Renal pelvis (tissue), 4 donors: ENCODE measurements around the gene UBR3. TPM values are rescaled to one million over a fixed set of nuclear protein-coding genes. Genes with fewer than 3 reads are reported as not detected.
"Not testable (repeated sequence)": the region's sequence is repeated elsewhere in the genome, so short reads cannot be mapped to it uniquely, and the experiment has no call there.

Source experiments
- DNase-seq: peaks from one replicate; pipeline ENCODE4 v3.0.0-alpha.2; 2013
- polyA plus RNA-seq, 3 donors: library from polyadenylated mRNA; unstranded; fragments of 120-200 nt; gene quantifications; one replicate each; pipeline ENCODE4 v1.2.1, GENCODE V29; 2013; ENCODE audit not compliant: insufficient read length in 3 of 3

The UBR3 gene
- polyA plus RNA-seq, 3 donors = 30.8 to 41.6 (median 35.3) TPM

DNA sequence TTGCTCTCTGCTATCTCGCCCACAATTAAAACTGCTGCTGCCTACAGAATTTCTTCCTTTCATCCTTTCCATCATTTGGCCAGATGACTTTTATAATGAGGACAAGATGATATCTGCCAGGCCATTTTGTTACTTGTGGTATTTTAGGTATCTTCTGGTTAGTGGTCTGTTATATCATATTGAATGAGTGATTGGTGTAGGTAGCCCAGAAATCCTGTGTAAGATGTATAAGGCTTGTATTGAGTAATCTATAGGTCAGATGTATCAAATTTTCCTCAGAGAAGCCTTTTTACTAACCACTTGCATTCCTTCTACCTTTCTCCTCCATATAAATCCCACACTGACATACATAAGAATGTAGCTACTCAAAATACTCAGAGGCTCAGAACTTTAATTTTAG is 118.3 kb downstream of the UBR3 start:
- no peak for DNase-seq

DNA sequence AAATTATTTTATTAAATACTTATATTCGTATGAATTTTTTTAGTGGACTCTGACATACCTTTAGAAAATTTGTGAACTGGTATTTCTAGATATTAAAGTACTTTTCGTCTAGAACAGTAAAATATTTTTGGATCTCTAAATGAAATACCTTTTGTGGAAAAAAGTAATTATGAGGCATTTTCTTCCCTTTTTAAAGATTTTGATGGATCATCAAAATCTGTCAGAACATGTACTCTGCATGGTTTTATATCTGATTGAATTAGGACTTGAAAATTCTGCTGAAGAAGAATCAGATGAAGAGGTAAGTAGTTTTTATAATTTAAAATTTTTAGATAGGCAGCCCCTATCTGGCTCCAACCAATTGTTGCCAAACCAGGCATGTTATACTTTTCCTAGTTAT is 118.8 kb downstream of the UBR3 start:
- no peak for DNase-seq

DNA sequence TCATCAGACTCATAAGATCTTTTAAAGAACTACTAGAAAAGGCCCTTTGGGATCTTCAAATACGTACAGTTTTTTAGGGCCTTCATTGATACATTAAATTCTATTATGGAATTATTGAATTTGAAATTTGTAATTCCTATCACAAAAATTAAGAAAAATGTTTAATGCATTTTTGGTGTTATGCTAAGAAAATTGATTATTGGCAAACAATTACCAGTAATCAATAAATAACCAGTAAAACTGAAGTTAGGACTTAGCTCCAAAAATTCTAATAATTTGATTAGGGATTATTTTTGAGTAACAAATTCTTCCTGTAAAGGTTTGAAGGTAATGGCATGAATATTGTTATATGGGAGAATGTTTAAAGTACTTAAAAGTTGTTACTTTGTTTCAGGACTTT is 119.3 kb downstream of the UBR3 start:
- DNase-seq = no peak

DNA sequence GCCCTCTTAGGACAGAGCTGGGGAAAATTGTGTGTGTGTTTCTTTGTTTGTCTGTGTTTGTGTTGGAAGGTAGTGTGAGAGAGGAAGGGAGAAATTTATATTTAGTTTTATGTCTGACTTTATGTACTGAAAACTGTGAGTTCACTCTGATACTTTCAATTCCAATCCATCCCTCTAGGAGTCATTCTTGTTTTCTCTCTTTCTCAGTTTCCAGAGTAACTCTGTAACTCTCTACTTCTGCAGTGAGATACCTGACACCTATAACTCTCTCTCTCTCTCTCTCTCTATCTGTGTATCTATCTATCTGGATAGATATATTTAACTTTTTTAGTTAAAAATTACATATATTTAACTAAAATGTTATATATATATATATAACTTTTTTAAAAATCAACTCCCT is 128.7 kb downstream of the UBR3 start:
- DNase-seq = no peak

DNA sequence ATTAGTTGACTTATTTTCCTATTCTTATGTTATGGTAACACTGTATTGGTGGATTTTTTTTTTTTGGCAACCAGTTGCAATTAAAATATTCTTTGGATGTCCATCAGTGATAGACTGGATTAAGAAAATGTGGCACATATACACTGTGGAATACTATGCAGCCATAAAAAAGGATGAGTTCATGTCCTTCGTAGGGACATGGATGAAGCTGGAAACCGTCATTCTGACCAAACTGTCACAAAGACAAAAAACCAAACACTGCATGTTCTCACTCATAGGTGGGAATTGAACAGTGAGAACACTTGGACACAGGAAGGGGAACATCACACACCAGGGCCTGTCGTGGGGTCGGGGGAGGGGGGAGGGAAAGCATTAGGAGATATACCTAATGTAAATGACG is 130.0 kb downstream of the UBR3 start:
- not testable (repeated sequence) for DNase-seq

DNA sequence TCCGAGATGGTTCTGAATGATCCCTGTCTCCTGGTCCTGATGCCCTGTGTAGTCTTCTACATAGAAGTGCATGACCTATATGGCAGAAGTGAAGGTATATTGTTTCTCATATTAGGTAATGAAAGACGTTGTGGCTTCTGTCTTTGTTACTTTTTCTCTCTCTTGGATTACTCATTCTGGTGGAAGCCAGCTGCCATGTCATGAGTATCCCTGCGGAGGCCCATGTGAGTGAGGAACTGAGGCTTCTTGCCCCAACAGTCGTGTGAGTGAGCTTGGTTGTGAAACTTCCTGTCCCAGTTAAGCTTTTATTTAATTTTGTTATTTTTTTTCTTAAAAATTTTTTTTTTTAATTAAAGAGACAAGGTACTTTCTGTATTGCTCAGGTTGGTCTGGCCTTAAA is 134.7 kb downstream of the UBR3 start:
- DNase-seq = no peak

DNA sequence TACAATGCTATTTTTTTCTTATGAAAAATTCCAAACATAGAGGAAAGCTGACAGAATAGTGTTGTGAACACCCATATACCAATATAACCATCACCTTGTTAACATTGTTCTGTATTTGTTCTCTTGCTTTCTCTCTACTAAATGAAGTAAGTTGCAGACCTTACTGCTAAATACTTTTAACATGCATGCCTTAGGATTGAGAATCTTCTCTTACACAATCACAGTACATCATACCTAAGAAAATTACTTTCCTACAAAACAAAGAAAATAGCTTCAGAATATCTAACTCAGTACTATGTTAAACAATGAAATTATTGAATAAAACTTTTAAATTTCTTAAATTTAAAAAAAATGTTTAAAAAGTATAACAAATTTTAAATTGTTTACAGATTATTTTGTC is 136.5 kb downstream of the UBR3 start:
- DNase-seq = no peak

DNA sequence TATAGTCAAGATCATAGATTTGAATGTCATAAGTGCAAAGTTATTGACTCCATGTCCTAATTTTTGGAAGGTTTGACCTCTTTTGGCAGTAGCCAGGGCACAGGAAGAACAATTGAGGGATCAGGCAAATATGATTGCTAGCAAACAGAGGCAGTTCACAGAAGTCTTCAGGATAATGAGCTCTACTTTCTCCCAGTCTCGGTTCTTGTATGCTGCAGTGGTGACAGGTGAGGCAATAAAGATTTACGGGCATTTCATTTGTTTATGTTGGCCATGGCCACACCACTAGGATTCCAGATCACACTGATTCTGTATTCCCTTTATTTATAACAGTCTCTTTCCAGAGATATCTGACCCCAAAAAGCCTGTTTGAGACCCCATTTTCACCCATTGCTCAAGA is 137.5 kb downstream of the UBR3 start:
- DNase-seq = peak; percentile 2

DNA sequence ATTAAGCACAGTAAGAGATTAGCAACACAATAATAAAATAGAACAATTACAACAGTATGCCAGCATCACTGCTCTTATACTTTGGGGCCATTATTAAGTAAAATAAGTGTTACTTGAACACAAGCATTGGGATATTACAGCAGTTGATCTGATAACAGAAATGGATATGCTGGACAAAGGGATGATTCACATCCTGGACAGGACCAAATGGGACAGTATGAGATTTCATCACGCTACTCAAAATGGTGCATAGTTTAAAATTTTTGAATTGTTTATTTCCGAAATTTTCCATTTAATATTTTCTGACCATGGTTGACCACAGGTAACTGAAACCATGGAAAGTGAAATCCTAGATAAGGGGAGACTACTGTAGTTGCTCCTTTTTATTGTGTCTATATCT is 138.2 kb downstream of the UBR3 start:
- no peak for DNase-seq

DNA sequence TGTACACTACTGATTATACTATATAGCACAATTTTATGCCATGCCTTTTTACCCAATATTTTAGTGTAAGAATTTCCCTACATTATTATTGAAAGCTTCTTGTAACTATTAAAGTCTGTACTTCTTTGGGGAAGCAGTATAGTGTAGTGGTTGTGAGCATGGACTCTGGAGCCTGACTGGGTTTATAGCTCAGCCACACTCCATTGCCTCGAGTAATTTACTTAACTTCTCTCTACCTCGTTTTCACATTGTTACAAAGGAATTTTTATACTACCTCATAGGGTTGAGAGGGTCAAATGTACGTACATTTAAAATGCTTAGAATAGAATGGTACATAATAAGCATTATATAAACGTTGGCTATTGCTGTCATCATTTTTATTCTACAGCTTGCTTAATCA is 139.2 kb downstream of the UBR3 start:
- peak; percentile 41 for DNase-seq

DNA sequence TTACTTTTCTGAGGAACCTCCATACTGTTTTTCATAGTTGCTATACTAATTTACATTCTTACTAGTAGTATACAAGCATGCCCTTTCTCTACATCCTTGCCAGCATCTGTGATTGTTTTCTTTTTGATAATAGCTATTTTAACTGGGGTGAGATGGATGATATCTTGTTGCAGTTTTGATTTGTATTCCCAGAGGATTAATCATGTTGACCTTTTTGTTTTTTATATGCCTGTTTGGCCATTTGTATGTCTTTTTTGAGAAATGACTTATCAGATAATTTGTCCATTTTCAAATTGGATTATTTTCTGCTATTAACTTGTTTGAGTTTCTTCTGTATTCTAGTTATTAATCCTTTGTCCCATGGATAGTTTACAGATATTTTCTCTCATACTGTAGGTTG is 141.5 kb downstream of the UBR3 start:
- DNase-seq = no peak

DNA sequence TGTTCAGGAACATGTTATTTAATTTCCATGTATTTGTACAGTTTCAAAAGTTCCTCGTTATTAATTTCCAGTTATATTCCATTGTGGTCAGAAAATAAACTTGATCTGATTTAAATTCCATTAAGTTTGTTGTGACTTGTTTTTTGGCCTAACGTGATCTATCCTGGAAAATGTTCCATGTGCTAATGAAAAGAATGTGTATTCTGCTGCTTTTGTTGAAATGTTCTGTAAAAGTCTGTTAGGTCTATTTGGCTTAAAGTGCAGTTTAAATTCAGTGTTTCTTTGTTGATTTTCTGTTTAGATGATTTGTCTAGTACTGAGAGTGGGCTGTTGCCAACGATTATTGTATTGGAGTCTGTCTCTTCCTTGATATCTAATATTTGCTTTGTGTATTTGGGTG is 148.0 kb downstream of the UBR3 start:
- DNase-seq = no peak

DNA sequence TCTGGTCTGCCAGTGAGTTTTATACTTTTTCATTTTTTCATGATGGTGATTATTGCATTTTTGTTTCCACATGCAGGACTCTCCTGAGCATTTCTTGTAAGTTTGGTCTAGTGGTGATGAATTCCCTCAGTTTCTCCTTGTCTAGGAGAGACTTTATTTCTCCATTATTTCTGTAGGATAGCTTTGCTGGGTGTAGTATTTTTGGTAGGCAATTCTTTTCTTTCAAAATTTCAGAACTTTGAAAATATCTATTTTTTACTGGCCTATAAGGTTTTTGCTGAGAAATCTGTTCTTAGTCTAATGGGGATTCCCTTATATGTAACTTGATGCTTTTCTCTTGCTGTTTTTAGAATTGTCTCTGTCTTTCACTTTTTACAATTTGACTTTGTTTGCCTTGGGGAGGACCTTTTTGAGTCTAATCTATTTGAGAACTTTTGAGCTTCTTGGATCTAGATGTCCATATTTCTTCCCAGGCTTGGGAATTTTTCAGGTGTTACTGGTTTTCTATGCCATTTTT is 149.1 kb downstream of the UBR3 start:
- DNase-seq = no peak

DNA sequence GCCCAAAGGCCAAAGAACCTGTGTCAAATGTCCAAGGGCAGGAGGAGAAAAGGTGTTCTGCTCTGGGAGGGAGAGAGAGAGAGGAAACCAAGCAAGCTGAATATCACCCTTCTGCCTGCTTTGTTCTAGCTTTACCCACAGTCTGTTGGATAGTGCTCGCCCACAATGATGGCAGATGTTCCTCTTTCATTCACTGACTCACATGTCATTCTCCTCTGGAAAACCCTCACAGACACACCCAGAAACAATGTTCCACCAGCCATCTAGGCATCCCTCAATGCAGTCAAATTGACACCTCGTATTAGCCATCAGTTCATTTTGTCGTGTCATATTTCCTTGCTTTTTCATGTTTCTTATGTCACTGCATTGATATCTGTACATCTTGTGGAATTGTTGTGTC is 150.3 kb downstream of the UBR3 start:
- no peak for DNase-seq

DNA sequence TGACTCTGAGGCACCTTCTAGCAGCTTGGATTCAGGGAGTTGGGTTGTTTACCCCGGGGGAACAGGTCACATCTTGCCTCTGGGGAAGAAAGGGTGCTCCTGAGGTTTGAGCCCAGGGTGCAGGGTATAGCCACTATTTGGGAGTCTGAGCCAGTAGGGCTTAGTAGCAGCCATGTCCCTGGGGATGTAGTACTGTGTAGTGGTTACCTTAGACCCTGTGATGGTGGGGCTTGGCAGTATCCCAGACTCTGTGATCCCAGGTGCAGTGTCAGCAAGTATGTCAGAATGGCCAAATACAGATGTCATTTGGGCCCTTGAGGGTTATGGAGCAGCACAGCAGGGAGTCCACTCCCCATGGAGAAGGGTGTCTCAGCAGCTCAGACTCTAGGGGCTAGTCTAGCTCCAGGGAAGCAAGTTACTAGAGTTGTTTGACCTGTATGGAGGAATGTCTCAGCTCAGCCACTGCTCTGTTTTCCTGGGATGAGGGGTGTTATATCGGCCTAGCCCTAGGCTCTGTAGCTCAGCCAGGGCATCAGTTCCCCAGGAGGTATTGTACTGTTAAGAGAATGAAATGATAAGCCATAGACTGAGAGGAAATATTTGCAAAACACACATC is 151.3 kb downstream of the UBR3 start:
- no peak for DNase-seq

DNA sequence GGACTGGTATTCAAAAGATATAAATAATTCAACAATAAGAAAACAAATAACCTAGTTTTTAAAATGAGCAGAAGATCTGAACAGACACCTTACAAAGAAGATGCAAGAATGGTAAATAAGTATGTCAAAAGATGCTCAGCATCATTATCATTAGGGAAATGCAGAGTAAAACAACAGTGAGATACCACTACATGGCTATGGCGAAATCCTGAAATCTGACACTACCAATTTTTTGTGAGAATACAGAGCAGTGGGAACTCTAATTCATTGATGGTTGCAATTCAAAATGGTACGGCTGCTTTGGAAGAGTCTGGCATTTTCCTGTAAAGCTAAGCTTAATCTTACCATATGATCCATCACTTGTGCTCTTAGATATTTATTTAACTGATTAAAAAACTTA is 151.8 kb downstream of the UBR3 start:
- no peak for DNase-seq

DNA sequence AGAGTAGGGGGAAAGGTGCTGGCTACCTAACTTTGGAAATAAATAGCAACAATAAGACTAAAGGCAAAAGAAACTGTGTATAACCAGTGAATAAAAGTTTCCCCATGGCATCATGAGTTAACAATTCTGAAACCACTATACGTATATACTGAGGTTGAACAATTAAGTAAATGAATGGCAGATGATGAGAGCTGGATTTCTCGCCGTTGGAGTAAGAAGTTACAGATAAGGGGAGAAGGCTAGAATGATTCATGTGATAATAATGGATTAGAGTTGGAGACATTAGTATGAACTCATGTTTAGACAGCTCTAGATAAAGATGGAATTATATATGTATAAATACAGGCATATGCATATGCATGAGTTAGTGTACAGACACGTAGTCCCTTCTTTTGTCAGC is 152.7 kb downstream of the UBR3 start:
- no peak for DNase-seq

DNA sequence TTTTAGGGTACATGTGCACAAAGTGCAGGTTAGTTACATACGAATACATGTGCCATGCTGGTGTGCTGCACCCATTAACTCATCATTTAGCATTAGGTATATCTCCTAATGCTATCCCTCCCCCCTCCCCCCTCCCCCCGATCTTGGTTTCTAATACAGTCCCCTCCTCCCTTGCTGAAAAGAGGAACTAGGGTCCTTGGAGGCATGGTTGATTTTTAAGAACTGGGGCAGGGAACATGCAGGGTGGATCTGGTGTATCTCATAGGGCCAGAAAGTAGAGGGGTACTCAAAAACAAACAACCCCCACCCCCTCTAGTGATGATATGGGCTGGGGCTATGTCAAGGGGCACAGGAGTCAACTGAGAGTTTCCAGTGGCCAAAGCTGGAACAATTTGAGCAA is 153.4 kb downstream of the UBR3 start:
- no peak for DNase-seq

DNA sequence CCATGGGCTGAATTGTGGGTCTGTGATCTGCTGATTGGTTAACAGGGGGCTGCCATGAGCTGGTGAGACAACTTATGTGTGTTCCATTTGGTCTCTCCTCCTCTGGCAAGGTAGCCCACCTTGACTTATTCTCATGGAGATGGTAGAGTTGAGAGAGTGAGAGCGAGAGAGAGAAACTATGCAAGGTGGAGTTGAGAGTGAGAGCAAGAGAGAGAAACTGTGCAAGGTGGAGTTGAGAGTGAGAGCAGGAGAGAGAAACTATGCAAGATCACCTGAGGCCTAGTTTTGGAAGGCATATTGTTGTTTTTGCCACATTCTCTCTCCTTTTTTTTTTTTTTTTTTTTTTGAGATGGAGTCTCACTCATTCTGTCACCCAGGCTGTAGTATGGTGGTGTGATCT is 155.7 kb downstream of the UBR3 start:
- no peak for DNase-seq

DNA sequence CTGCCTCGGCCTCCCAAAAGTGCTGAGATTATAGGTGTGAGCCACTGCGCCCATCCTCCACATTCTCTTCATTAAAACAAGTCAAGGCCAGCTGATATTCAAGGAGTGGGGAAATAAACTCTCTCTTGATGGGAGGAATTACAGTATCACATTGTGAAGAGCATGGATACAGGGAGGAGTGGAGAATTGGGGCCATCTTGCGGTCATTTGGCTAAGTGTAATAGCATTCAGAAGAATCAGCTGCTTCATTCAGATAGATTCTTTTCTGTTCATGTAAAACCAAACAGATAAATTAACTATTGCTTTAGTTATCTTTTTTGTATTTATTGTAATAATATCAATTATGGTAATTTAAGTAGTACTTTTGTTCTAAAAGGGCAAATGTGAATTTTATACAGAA is 156.3 kb downstream of the UBR3 start:
- DNase-seq = no peak

DNA sequence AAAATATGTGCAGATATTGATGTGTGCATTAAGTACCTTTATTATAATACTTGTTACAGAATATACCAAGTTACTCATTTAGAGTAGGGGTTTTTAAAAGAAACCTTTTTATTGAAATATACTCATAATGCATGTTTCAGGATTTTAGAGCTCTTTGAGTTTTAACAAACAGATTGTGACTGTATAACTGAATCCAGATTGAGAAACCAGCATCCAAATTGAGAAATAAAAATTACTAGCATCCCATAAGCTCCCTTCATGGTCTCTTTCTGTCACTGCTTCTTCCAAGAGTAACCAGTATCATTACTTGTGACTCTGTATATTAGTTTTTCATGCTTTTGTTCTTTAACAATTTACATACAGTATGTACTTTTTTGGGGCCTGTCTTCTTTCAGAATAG is 156.9 kb downstream of the UBR3 start:
- no peak for DNase-seq

DNA sequence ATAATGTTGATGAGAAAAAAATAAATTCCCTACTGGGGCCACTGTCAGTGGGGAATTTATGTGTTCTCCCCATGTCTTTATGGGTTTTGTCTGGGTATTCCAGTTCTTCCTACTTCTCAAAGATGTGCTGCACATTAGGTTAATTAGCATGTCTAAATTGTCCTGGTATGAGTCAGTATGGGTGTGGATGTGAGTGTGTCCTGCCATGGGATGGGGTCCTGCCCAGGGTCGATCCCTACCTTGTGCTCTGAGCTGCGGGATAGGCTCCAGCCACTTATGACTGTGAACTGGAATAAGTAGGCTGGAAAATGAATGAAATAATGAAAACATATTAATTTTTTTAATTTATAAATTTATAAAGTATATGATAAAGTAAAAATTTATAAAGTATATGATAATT is 167.5 kb downstream of the UBR3 start:
- DNase-seq = no peak

DNA sequence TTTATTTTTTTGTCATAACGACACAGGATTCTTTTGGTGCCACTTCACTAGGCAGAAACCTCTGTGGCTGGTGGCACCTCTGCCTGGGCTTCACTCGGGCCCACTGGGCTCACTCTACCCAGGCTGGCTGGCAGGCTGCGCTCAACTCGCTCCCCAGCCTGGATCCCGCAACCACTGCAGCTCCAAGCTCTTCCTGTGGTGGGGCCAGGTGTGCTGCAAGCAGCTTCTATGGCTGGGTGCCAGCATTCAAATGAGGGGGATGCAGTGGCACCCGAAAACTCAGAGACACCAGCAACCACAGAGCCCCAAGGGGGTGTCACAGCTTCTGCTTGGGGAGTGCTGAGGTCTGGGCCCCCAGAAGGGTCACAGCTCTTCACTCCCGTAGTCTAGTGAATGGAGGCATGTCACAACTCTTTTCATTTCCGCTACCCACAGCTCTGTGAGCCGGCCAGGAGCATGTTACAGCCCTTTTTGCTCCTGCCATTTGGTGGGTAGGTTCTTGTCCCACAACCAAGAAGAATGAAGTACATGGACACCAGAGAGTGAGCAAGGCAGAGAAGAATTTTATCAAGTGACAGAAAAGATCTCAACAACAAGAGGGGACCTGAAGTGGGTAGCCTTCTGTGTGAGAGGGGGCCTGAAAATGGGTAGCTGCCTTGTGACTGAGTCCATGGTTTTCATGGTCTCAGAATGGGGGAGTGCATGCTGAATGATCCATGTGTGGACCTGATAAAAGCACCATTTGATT is 170.1 kb downstream of the UBR3 start:
- DNase-seq = no peak

DNA sequence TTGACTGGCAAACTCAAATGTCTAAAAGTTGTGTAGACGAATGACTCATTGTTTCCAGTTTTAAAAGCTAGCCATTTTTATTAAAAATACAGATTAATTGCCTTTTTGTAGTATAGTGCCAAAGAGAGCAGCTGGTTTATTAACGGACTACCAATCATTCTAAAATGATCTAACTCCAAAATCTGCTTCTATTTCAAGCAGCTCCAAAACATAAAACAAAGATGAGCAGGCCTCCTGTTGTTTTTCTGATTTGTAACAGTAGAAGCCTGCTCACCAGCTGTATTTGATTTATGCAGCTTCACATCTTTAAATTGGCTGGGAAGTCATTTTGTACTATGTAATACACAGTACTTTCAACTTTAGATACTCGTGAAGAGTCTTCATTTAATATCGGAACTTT is 171.8 kb downstream of the UBR3 start:
- no peak for DNase-seq
